UCSD-AML1 (cell line): ENCODE measurements around the gene MB.

Experiments
- DNase-seq: peaks from one replicate; lab custom pipeline; 2025; ENCODE audit not compliant: unreplicated experiment; lab: John Stamatoyannopoulos, UW

The MB gene

GRCh38 chr22:35618427-35619223 lies 1.5 kb upstream of the MB start:
- DNase-seq = no peak

GRCh38 chr22:35616043-35616442 lies 1.1 kb downstream of the MB start:
- DNase-seq = no peak

GRCh38 chr22:35615156-35615555 lies 2.0 kb downstream of the MB start:
- DNase-seq = no peak

GRCh38 chr22:35614404-35614803 lies 2.7 kb downstream of the MB start:
- DNase-seq = no peak

GRCh38 chr22:35612903-35613302 lies 4.2 kb downstream of the MB start:
- no peak for DNase-seq

GRCh38 chr22:35611891-35612576 lies 5.1 kb downstream of the MB start:
- peak; percentile 58 for DNase-seq

GRCh38 chr22:35611200-35611890 lies 5.8 kb downstream of the MB start:
- no peak for DNase-seq

- no peak for DNase-seq
These were observed 6.4 kb downstream of the MB start for GRCh38 chr22:35610741-35611140.

- no peak for DNase-seq
These were observed 7.4 kb downstream of the MB start for GRCh38 chr22:35609761-35610160.

GRCh38 chr22:35609261-35609660 lies 7.9 kb downstream of the MB start:
- no peak for DNase-seq

GRCh38 chr22:35608088-35608487 lies 9.0 kb downstream of the MB start:
- DNase-seq = no peak

- no peak for DNase-seq
These were observed 10.2 kb downstream of the MB start for GRCh38 chr22:35606916-35607315.

- DNase-seq = no peak
These were observed 11.2 kb downstream of the MB start for GRCh38 chr22:35605851-35606481.

- no peak for DNase-seq
These were observed 11.8 kb downstream of the MB start for GRCh38 chr22:35605369-35605680.

- DNase-seq = no peak
These were observed 12.3 kb downstream of the MB start for GRCh38 chr22:35604621-35605368.

- no peak for DNase-seq
These were observed 15.2 kb downstream of the MB start for GRCh38 chr22:35601743-35602615.

- DNase-seq = no peak
These were observed 16.0 kb downstream of the MB start for GRCh38 chr22:35601013-35601580.

GRCh38 chr22:35600476-35600875 lies 16.7 kb downstream of the MB start:
- DNase-seq = no peak

GRCh38 chr22:35599364-35599763 lies 17.8 kb downstream of the MB start:
- DNase-seq = no peak

- DNase-seq = no peak
These were observed 18.8 kb downstream of the MB start for GRCh38 chr22:35598396-35598710.
